GM23338 (cell line): ENCODE results near the gene PTPN5. TPM values are rescaled to one million over a fixed set of nuclear protein-coding genes. Genes with fewer than 3 reads are reported as not detected.

Experiments
- ATAC-seq: fragments of 200-7000 bp; cut with Tn5 transposase; 3 replicates; pipeline ENCODE4 v1.9.1; 2020
- DNase-seq: peaks from one replicate; pipeline ENCODE4 v3.0.0-alpha.2; 2015; ENCODE audit warnings: low spot score
- H2AFZ ChIP-seq: fragments of 200-600 bp; sonication (generic); 2 replicates; pipeline ENCODE4 v1.8.0; 2016; ENCODE audit warnings: antibody characterized with exemption, mild to moderate bottlenecking, moderate library complexity
- H3F3A ChIP-seq: fragments of 200-600 bp; sonication (generic); replicated peaks from 2 replicates; pipeline ENCODE4 v1.8.0; 2017; ENCODE audit warnings: antibody characterized with exemption, mixed run types, low read depth
- H3K27ac ChIP-seq: fragments of 200-600 bp; sonication (generic); 2 replicates; pipeline ENCODE4 v1.6.1; 2016; ENCODE audit warnings: low read depth
- H3K27me3 ChIP-seq: fragments of 200-600 bp; sonication (generic); 2 replicates; pipeline ENCODE4 v1.8.0; 2016; ENCODE audit warnings: mild to moderate bottlenecking, mixed run types, moderate library complexity; ENCODE audit not compliant: insufficient read depth
- H3K36me3 ChIP-seq: fragments of 200-600 bp; sonication (generic); 2 replicates; pipeline ENCODE4 v1.8.0; 2016; ENCODE audit warnings: mild to moderate bottlenecking; ENCODE audit not compliant: insufficient read depth
- H3K4me1 ChIP-seq: fragments of 200-600 bp; sonication (generic); 2 replicates; pipeline ENCODE4 v1.8.0; 2016; ENCODE audit warnings: mild to moderate bottlenecking, moderate library complexity; ENCODE audit not compliant: insufficient read depth
- H3K4me2 ChIP-seq: fragments of 200-600 bp; sonication (generic); 2 replicates; pipeline ENCODE4 v1.7.1; 2017; ENCODE audit warnings: mixed run types
- H3K4me3 ChIP-seq: fragments of 200-600 bp; sonication (generic); 2 replicates; pipeline ENCODE4 v1.6.1; 2016; ENCODE audit warnings: mixed run types
- H3K79me2 ChIP-seq: fragments of 200-600 bp; sonication (generic); replicated peaks from 2 replicates; pipeline ENCODE4 v1.8.0; 2017; ENCODE audit warnings: mild to moderate bottlenecking; ENCODE audit not compliant: insufficient read depth
- H3K9me2 ChIP-seq: fragments of 200-600 bp; sonication (generic); 2 replicates; pipeline ENCODE4 v1.8.0; 2017; ENCODE audit not compliant: insufficient read depth
- H4K20me1 ChIP-seq: fragments of 200-600 bp; sonication (generic); replicated peaks from 2 replicates; pipeline ENCODE4 v1.8.0; 2017; ENCODE audit warnings: mild to moderate bottlenecking; ENCODE audit not compliant: insufficient read depth
- H3K27ac Mint-ChIP-seq: 2 replicates; pipeline ENCODE4 v1.8.0; 2020; ENCODE audit warnings: inconsistent platforms, mild to moderate bottlenecking, moderate library complexity, mixed read lengths
- H3K27me3 Mint-ChIP-seq: 3 replicates; pipeline ENCODE4 v1.8.0; 2022; ENCODE audit warnings: low read depth, mild to moderate bottlenecking, moderate library complexity, mixed read lengths, inconsistent platforms; ENCODE audit not compliant: insufficient read depth, poor library complexity
- H3K36me3 Mint-ChIP-seq: 3 replicates; pipeline ENCODE4 v1.8.0; 2021; ENCODE audit warnings: low read depth, mild to moderate bottlenecking, inconsistent platforms, moderate library complexity, mixed read lengths
- H3K4me1 Mint-ChIP-seq: 3 replicates; pipeline ENCODE4 v1.8.0; 2020; ENCODE audit warnings: mild to moderate bottlenecking, inconsistent platforms, mixed read lengths
- H3K4me3 Mint-ChIP-seq: 3 replicates; pipeline ENCODE4 v1.8.0; 2021; ENCODE audit warnings: moderate library complexity, mild to moderate bottlenecking, inconsistent platforms, mixed read lengths
- H3K9me3 Mint-ChIP-seq: 3 replicates; pipeline ENCODE4 v1.8.0; 2020; ENCODE audit warnings: moderate library complexity, mild to moderate bottlenecking, inconsistent platforms, mixed read lengths
- CREB1 ChIP-seq: fragments of 250-450 bp; sonication (Bioruptor Pico); IDR thresholded peaks from 2 replicates; pipeline ENCODE4 v1.5.0; 2020; ENCODE audit warnings: low read depth, mild to moderate bottlenecking, moderate library complexity
- CTCF ChIP-seq, 2 experiments: fragments of 200-600 bp in 1 of 2; sonication (generic) in 1 of 2; conservative IDR thresholded peaks; 2 replicates each; pipeline versions ENCODE4 v1.5.1 to v1.6.1; 2016 to 2017; ENCODE audit warnings: antibody characterized with exemption in 2 of 2, low read depth in 2 of 2, mild to moderate bottlenecking in 2 of 2, moderate library complexity in 1 of 2
- ETS1 ChIP-seq: IDR thresholded peaks from 2 replicates; pipeline ENCODE4 v1.6.1; 2016; ENCODE audit warnings: antibody characterized with exemption
- EZH2 ChIP-seq: fragments of 200-600 bp; sonication (generic); IDR thresholded peaks from one replicate; pipeline ENCODE4 v1.8.0; 2017; ENCODE audit warnings: antibody characterized with exemption, mild to moderate bottlenecking, low read depth; ENCODE audit not compliant: unreplicated experiment
- EZH2phosphoT487 ChIP-seq: fragments of 200-600 bp; sonication (generic); IDR thresholded peaks from one replicate; pipeline ENCODE4 v1.8.1; 2018; ENCODE audit warnings: antibody characterized with exemption; ENCODE audit not compliant: unreplicated experiment
- JUNB ChIP-seq: IDR thresholded peaks from one replicate; pipeline ENCODE4 v1.6.1; 2016; ENCODE audit warnings: antibody characterized with exemption; ENCODE audit not compliant: unreplicated experiment
- NANOG ChIP-seq: IDR thresholded peaks from 2 replicates; pipeline ENCODE4 v1.6.1; 2016; ENCODE audit warnings: antibody characterized with exemption, borderline replicate concordance
- POLR2AphosphoS5 ChIP-seq: IDR thresholded peaks from 2 replicates; pipeline ENCODE4 v1.6.1; 2016; ENCODE audit warnings: antibody characterized with exemption, low read depth
- REST ChIP-seq: IDR thresholded peaks from one replicate; pipeline ENCODE4 v1.6.1; 2018; ENCODE audit warnings: antibody characterized with exemption; ENCODE audit not compliant: unreplicated experiment
- STAT1 ChIP-seq: IDR thresholded peaks from one replicate; pipeline ENCODE4 v1.6.1; 2016; ENCODE audit warnings: antibody characterized with exemption; ENCODE audit not compliant: unreplicated experiment
- ZNF114 ChIP-seq: fragments of 250-450 bp; sonication (Bioruptor Pico); IDR thresholded peaks from 2 replicates; pipeline ENCODE4 v1.5.0; 2020; ENCODE audit warnings: mild to moderate bottlenecking, moderate library complexity
- ZNF331 ChIP-seq: fragments of 250-450 bp; sonication (Bioruptor Pico); IDR thresholded peaks from 2 replicates; pipeline ENCODE4 v1.5.0; 2020; ENCODE audit warnings: low read depth, mild to moderate bottlenecking, moderate library complexity
- polyA plus RNA-seq: library from polyadenylated mRNA; unstranded; fragments of >200 nt; fragmentation: Nextera tagmentation; extraction: Ambion mirVana; gene quantifications from 2 replicates; pipeline ENCODE4 v1.2.1, GENCODE V29; 2016
- total RNA-seq: library from RNA; depleted of rRNA; stranded (reverse); fragments of >200 nt; shearing (Covaris generic); gene quantifications from 2 replicates; pipeline ENCODE4 v1.2.3, GENCODE V29; 2014
- TF ChIP-seq, protein P1 (sequence below): fragments of 250-450 bp; sonication (Bioruptor Pico); IDR thresholded peaks from 2 replicates; pipeline ENCODE4 v1.5.0; 2020; ENCODE audit warnings: mild to moderate bottlenecking, moderate library complexity

Gene PTPN5
- total and polyA plus RNA-seq, 2 experiments from 2014 or later = 3.7 to 5.7 TPM

GRCh38 chr11:18790883-18791206 is 753 bp downstream of the PTPN5 start:
- H3K4me3 Mint-ChIP-seq = peak overlapping the region; percentile 90

More at GRCh38 chr11:18790883-18791206, 753 bp downstream of the PTPN5 start:
- Histone ChIP-seq H2AFZ (peak overlapping the region; percentile 98), H3F3A (0 out of 2 replicates have a peak, but pooled peaks cover 2% of the 10 kb centered on the region), H3K79me2 (no peaks in the 10 kb centered on the region), H3K36me3 (no peaks in the 10 kb centered on the region), H3K9me2 (no peaks in the 10 kb centered on the region), H3K4me3 (peak overlapping the region; percentile 90), H3K27ac (no peak overlapping the region), H3K27me3 (peaks cover 51% of the 10 kb centered on the region), H3K4me2 (peak overlapping the region; percentile 98), H3K4me1 (peaks cover 8% of the 10 kb centered on the region; the same call in 1 of the 2 replicates), H4K20me1 (no peaks in the 10 kb centered on the region)
- DNase-seq (no peak), ATAC-seq (no peak)
- no peaks in the 10 kb centered on the region; the same call in 2 of the 3 replicates for H3K9me3 Mint-ChIP-seq
- no peak overlapping the region for H3K27ac Mint-ChIP-seq
- H3K27me3 Mint-ChIP-seq = peaks cover 19% of the 10 kb centered on the region
- no peaks in the 10 kb centered on the region for H3K36me3 Mint-ChIP-seq
- H3K4me1 Mint-ChIP-seq = peaks cover 9% of the 10 kb centered on the region
- TF ChIP-seq EZH2phosphoT487 (no peak), ETS1 (no peak), ZNF331 (CRISPR knock-in tag) (no peak), NANOG (no peak), POLR2AphosphoS5 (no peak), REST (no peak), CREB1 (CRISPR knock-in tag) (no peak), JUNB (no peak), ZNF114 (CRISPR knock-in tag) (no peak), EZH2 (no peak), CTCF (conservative IDR thresholded peaks at IDR 0.05; ENCODE audit: low read depth in 2 of 2) (no peak), STAT1 (no peak)
- TF ChIP-seq, protein P1, sequence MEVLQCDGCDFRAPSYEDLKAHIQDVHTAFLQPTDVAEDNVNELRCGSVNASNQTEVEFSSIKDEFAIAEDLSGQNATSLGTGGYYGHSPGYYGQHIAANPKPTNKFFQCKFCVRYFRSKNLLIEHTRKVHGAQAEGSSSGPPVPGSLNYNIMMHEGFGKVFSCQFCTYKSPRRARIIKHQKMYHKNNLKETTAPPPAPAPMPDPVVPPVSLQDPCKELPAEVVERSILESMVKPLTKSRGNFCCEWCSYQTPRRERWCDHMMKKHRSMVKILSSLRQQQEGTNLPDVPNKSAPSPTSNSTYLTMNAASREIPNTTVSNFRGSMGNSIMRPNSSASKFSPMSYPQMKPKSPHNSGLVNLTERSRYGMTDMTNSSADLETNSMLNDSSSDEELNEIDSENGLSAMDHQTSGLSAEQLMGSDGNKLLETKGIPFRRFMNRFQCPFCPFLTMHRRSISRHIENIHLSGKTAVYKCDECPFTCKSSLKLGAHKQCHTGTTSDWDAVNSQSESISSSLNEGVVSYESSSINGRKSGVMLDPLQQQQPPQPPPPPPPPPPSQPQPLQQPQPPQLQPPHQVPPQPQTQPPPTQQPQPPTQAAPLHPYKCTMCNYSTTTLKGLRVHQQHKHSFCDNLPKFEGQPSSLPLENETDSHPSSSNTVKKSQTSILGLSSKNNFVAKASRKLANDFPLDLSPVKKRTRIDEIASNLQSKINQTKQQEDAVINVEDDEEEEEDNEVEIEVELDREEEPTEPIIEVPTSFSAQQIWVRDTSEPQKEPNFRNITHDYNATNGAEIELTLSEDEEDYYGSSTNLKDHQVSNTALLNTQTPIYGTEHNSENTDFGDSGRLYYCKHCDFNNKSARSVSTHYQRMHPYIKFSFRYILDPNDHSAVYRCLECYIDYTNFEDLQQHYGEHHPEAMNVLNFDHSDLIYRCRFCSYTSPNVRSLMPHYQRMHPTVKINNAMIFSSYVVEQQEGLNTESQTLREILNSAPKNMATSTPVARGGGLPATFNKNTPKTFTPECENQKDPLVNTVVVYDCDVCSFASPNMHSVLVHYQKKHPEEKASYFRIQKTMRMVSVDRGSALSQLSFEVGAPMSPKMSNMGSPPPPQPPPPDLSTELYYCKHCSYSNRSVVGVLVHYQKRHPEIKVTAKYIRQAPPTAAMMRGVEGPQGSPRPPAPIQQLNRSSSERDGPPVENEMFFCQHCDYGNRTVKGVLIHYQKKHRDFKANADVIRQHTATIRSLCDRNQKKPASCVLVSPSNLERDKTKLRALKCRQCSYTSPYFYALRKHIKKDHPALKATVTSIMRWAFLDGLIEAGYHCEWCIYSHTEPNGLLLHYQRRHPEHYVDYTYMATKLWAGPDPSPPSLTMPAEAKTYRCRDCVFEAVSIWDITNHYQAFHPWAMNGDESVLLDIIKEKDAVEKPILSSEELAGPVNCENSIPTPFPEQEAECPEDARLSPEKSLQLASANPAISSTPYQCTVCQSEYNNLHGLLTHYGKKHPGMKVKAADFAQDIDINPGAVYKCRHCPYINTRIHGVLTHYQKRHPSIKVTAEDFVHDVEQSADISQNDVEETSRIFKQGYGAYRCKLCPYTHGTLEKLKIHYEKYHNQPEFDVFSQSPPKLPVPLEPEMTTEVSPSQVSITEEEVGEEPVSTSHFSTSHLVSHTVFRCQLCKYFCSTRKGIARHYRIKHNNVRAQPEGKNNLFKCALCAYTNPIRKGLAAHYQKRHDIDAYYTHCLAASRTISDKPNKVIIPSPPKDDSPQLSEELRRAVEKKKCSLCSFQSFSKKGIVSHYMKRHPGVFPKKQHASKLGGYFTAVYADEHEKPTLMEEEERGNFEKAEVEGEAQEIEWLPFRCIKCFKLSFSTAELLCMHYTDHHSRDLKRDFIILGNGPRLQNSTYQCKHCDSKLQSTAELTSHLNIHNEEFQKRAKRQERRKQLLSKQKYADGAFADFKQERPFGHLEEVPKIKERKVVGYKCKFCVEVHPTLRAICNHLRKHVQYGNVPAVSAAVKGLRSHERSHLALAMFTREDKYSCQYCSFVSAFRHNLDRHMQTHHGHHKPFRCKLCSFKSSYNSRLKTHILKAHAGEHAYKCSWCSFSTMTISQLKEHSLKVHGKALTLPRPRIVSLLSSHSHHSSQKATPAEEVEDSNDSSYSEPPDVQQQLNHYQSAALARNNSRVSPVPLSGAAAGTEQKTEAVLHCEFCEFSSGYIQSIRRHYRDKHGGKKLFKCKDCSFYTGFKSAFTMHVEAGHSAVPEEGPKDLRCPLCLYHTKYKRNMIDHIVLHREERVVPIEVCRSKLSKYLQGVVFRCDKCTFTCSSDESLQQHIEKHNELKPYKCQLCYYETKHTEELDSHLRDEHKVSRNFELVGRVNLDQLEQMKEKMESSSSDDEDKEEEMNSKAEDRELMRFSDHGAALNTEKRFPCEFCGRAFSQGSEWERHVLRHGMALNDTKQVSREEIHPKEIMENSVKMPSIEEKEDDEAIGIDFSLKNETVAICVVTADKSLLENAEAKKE (CRISPR knock-in tag) = no peak
